Choroid plexus epithelial cell (primary cell): ENCODE measurements around the gene CDHR4.

Source experiments
- DNase-seq: peaks from one replicate; pipeline ENCODE4 v3.0.0-alpha.2; 2010; ENCODE audit warnings: low read depth
- H3K4me3 ChIP-seq: 2 replicates; pipeline ENCODE4 v1.5.1; 2011; ENCODE audit warnings: low read depth, mild to moderate bottlenecking, control low read depth, low read length, moderate library complexity
- CTCF ChIP-seq: conservative IDR thresholded peaks from 2 replicates; pipeline ENCODE4 v1.5.1; 2011; ENCODE audit warnings: low read depth, mild to moderate bottlenecking, control low read depth, inconsistent platforms, low read length, moderate library complexity

CDHR4 gene

GRCh38 chr3:49747792-49748480 is 51.7 kb downstream of the CDHR4 start:
- peak; percentile 82 for DNase-seq
- no peak overlapping the region for H3K4me3 ChIP-seq
- TF ChIP-seq CTCF, result no peak

DNA sequence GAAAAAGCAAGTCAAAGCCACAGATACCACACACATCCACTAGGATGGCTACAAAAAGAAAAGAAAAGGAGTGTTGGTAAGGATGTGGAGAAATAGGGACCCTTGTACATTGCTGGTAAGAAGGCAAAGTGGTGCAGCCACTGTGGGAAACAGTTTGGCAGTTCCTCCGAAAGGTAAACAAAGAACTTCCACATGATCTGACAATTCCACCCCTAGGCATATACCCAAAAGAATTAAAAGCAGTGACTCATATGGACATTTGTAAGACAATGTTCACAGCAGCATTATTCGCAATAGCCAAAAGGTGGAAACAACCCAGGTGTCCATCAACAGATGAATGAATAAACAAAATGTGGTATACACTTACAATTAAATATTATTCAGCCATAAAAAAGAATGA is 53.7 kb downstream of the CDHR4 start:
- TF ChIP-seq CTCF, result no peak
- DNase-seq, result peak; percentile 52
- H3K4me3 ChIP-seq, result no peak overlapping the region
